ENCODE results near the gene EED.

The EED gene

DNA sequence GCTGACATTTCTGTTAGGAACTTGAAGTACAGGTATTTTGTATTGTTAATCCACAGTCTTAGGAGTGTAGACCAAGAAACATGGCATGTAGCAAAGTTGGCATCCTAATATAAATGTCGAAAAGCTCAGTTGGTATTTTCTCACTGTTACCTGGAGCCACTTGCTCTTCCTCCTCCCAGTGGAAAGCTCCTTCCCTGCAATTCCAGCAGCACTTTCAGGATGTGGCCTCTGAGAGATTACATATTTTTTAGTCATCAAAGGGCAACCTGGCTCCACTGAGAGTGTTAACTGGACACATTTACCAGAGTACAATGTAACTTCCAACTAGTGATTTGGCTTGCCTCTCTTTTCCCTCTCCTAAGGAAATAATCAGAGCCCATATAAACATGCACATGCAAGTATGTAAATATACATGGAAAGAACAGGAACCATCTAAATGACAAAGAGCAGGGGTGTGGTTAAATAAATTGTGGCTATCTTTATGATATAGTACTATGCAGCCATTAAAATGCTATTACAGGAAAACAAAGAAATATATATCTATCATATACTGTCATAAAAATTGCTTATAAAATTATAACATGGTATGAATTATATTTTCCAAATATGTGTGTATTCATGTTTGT lies 14.3 kb upstream of the EED start:
- TF ChIP-seq, protein P1, sequence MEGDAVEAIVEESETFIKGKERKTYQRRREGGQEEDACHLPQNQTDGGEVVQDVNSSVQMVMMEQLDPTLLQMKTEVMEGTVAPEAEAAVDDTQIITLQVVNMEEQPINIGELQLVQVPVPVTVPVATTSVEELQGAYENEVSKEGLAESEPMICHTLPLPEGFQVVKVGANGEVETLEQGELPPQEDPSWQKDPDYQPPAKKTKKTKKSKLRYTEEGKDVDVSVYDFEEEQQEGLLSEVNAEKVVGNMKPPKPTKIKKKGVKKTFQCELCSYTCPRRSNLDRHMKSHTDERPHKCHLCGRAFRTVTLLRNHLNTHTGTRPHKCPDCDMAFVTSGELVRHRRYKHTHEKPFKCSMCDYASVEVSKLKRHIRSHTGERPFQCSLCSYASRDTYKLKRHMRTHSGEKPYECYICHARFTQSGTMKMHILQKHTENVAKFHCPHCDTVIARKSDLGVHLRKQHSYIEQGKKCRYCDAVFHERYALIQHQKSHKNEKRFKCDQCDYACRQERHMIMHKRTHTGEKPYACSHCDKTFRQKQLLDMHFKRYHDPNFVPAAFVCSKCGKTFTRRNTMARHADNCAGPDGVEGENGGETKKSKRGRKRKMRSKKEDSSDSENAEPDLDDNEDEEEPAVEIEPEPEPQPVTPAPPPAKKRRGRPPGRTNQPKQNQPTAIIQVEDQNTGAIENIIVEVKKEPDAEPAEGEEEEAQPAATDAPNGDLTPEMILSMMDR (IDR thresholded peaks at IDR 0.05; ENCODE audit: extremely low read depth, missing control alignments) = no peak
- DNase-seq (ENCODE audit: low spot score) = no peak

GRCh38 chr11:86230921-86231434 lies 13.6 kb upstream of the EED start:
- DNase-seq (ENCODE audit: low spot score) = no peak

DNA sequence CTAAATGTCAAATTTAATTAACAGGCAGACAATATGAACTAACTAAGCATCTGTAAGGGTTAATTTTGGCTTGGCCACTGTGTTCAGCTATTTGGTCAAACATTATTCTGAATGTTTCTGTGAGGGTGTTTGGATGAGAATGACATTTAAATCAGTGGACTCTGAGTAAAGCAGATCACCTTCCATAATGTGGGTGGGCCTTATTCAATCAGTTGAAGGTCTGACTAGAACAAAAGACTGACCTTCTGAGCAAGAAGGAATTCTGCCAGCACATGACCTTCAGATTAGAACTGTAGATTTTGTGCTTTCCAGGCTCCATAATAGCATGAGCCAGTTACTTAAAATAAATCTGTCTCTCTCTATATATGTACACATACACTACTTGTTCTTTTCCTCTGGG lies 12.0 kb upstream of the EED start:
- no peak for DNase-seq (ENCODE audit: low spot score)
- TF ChIP-seq, protein P1 (IDR thresholded peaks at IDR 0.05; ENCODE audit: extremely low read depth, missing control alignments) = no peak

More at GRCh38 chr11:86230921-86231434, 13.6 kb upstream of the EED start:
- TF ChIP-seq, protein P1 (IDR thresholded peaks at IDR 0.05; ENCODE audit: extremely low read depth, missing control alignments) = no peak

DNA sequence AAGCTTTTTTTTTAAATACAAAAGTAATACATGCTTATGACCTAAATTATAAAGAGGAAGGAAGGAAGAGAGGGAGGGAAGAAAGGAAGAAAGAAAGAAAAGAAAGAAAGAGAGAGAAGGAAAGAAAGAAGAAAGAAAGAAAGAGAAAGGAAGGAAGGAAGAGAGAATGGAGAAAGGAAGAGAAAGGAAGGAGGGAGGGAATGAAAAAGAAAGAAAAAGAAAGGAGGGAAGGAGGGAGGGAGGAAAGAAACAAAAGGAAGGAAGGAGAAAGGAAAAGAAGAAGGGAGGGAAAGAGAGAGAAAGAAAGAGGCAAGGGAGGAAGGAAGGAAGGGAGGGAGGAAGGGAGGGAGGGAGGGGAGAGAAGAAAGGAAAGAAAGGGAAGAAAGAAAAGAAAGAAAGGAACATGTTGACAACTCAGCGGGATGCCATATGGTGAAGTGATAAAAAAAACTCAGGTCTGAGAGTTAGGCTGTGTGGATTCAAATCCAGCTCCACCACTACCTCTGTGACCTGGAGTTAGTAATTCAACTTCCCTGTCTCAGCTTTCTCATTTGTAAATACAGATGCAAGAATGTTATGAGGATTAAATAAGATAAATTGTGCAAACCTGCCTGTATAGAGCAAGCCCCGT lies 9.6 kb upstream of the EED start:
- DNase-seq (ENCODE audit: low spot score) = no peak

DNA sequence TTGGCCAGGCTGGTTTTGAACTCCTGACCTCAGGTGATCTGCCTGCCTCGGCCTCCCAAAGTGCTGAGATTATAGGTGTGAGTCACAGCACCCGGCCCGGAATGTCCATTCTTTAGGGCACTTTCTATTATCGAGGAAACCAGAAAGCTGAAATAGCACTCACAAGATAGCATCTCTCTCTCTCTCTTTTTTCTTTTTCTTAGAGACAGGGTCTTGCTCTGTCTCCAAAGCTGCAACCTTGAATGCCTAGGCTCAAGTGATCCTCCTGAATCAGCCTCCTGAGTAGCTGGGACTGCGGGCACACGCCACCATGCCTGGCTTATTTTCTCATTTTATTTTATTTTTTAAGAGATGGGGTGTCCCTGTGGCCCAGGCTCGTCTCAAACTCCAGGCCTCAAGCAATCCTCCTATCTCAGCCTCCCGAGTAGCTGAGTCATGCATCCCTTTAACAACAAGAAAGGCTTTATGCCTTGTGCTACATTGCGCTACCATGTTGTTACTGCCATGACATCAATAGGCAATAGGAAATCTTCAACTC lies 7.2 kb upstream of the EED start:
- TF ChIP-seq, protein P1 (IDR thresholded peaks at IDR 0.05; ENCODE audit: extremely low read depth, missing control alignments) = no peak
- no peak for DNase-seq (ENCODE audit: low spot score)

More for the DNA sequence above, 9.6 kb upstream of the EED start:
- TF ChIP-seq, protein P1 (IDR thresholded peaks at IDR 0.05; ENCODE audit: extremely low read depth, missing control alignments) = no peak

GRCh38 chr11:86240164-86240563 lies 4.4 kb upstream of the EED start:
- TF ChIP-seq, protein P1 (IDR thresholded peaks at IDR 0.05; ENCODE audit: extremely low read depth, missing control alignments) = no peak
- no peak for DNase-seq (ENCODE audit: low spot score)

- TF ChIP-seq, protein P1 (IDR thresholded peaks at IDR 0.05; ENCODE audit: extremely low read depth, missing control alignments) = no peak
- no peak for DNase-seq (ENCODE audit: low spot score)
Measured at GRCh38 chr11:86241956-86242535, 2.5 kb upstream of the EED start.
